Prostate gland (tissue), 2 donors: Measurements from ENCODE around the gene CDYL.

Source experiments
- POLR2A ChIP-seq: fragments of 450-650 bp; IDR thresholded peaks from one replicate; pipeline ENCODE4 v1.6.1; 2016; ENCODE audit warnings: antibody characterized with exemption, mild to moderate bottlenecking
- TF ChIP-seq, protein P1 (sequence below), 4 experiments: fragments of 200-600 bp in 2 of 4; fragments of 450-650 bp in 2 of 4; sonication (generic) in 2 of 4; IDR thresholded peaks; 1 replicate in 3 of 4; 2 replicates in 1 of 4; pipeline ENCODE4 v1.5.1; 2016 to 2019; ENCODE audit warnings: antibody characterized with exemption in 4 of 4, mild to moderate bottlenecking in 2 of 4, moderate library complexity in 2 of 4

GRCh38 chr6:4943716-4944115 lies 167.5 kb downstream of the CDYL start:
- TF ChIP-seq, protein P1, sequence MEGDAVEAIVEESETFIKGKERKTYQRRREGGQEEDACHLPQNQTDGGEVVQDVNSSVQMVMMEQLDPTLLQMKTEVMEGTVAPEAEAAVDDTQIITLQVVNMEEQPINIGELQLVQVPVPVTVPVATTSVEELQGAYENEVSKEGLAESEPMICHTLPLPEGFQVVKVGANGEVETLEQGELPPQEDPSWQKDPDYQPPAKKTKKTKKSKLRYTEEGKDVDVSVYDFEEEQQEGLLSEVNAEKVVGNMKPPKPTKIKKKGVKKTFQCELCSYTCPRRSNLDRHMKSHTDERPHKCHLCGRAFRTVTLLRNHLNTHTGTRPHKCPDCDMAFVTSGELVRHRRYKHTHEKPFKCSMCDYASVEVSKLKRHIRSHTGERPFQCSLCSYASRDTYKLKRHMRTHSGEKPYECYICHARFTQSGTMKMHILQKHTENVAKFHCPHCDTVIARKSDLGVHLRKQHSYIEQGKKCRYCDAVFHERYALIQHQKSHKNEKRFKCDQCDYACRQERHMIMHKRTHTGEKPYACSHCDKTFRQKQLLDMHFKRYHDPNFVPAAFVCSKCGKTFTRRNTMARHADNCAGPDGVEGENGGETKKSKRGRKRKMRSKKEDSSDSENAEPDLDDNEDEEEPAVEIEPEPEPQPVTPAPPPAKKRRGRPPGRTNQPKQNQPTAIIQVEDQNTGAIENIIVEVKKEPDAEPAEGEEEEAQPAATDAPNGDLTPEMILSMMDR (IDR thresholded peaks at IDR 0.05): no peak
- no peak for TF ChIP-seq POLR2A
